Activated gamma-delta T cell treated with anti-CD3 and anti-CD28 coated beads, Interleukin-2, amount 50 U/mL, for 16 hours (primary cell): ENCODE results near the gene CDKL2.
"Not testable (repeated sequence)": the region's sequence is repeated elsewhere in the genome, so short reads cannot be mapped to it uniquely, and the experiment has no call there.

Source experiments
- DNase-seq: peaks from one replicate; pipeline ENCODE4 v3.0.0-alpha.2; 2020; ENCODE audit warnings: low read depth

CDKL2 gene

GRCh38 chr4:75630174-75630936 lies at the start of gene CDKL2:
CDKL2 (minus strand) TSS chr4:75630528; CDS start chr4:75625988, 4,540 bp downstream.
- DNase-seq, result peak; percentile 85

GRCh38 chr4:75678965-75679364 lies 48.6 kb upstream of the CDKL2 start:
- no peak for DNase-seq

- DNase-seq, result no peak
These were observed 48.1 kb upstream of the CDKL2 start for GRCh38 chr4:75678473-75678872.

- no peak for DNase-seq
These were observed 44.7 kb upstream of the CDKL2 start for GRCh38 chr4:75675004-75675531.

GRCh38 chr4:75673959-75674328 lies 43.6 kb upstream of the CDKL2 start:
- DNase-seq, result no peak

GRCh38 chr4:75673027-75673958 lies 43.0 kb upstream of the CDKL2 start, which contains the start of gene G3BP2:
G3BP2 (minus strand) TSS chr4:75673411; CDS start chr4:75662025, 11,386 bp downstream.
- peak; percentile 96 for DNase-seq

GRCh38 chr4:75672461-75673026 lies 42.2 kb upstream of the CDKL2 start:
- DNase-seq, result peak; percentile 60

- no peak for DNase-seq
These were observed 41.6 kb upstream of the CDKL2 start for GRCh38 chr4:75671802-75672421.

GRCh38 chr4:75668596-75668995 lies 38.3 kb upstream of the CDKL2 start:
- no peak for DNase-seq

GRCh38 chr4:75667636-75668035 lies 37.3 kb upstream of the CDKL2 start:
- not testable (repeated sequence) for DNase-seq

- no peak for DNase-seq
These were observed 36.0 kb upstream of the CDKL2 start for GRCh38 chr4:75666299-75666698.

GRCh38 chr4:75664604-75665003 lies 34.3 kb upstream of the CDKL2 start:
- not testable (repeated sequence) for DNase-seq

GRCh38 chr4:75662626-75663025 lies 32.3 kb upstream of the CDKL2 start:
- no peak for DNase-seq

GRCh38 chr4:75660491-75660890 lies 30.2 kb upstream of the CDKL2 start:
- DNase-seq, result no peak

GRCh38 chr4:75659512-75660031 lies 29.2 kb upstream of the CDKL2 start:
- no peak for DNase-seq

GRCh38 chr4:75658876-75659275 lies 28.5 kb upstream of the CDKL2 start:
- no peak for DNase-seq

- DNase-seq, result no peak
These were observed 25.2 kb upstream of the CDKL2 start for GRCh38 chr4:75655562-75655961.

- no peak for DNase-seq
These were observed 24.6 kb upstream of the CDKL2 start for GRCh38 chr4:75654905-75655304.

GRCh38 chr4:75653845-75654503 lies 23.6 kb upstream of the CDKL2 start:
- DNase-seq, result no peak

GRCh38 chr4:75644095-75644494 lies 13.8 kb upstream of the CDKL2 start:
- no peak for DNase-seq

GRCh38 chr4:75643651-75644050 lies 13.3 kb upstream of the CDKL2 start:
- no peak for DNase-seq
